Heart left ventricle (tissue), 16 donors: ENCODE data around the gene POGZ. TPM values are rescaled to one million over a fixed set of nuclear protein-coding genes. Genes with fewer than 3 reads are reported as not detected.
A peak's percentile ranks its signal among the peaks of the same experiment; 100 is the strongest.

ENCODE experiments used
- ATAC-seq, 4 donors: fragments of 200-7000 bp; cut with Tn5 transposase; one replicate each; pipeline ENCODE4 v1.9.1; 2020 to 2022; ENCODE audit warnings: moderate library complexity in 4 of 4, mild to moderate bottlenecking in 3 of 4, moderate number of reproducible peaks in 1 of 4
- DNase-seq, 5 donors: peaks; one replicate each; pipeline ENCODE4 v3.0.0-alpha.2; 2020
- H3K27ac ChIP-seq, 12 donors: fragments of 200-600 bp; sonication (generic) in 4 of 12; one replicate each; pipeline versions ENCODE4 v1.5.0 to v1.8.0; 2016 to 2022; ENCODE audit warnings: mild to moderate bottlenecking in 2 of 12
- H3K27me3 ChIP-seq, 9 donors: fragments of 200-600 bp; sonication (generic) in 2 of 9; one replicate each; pipeline versions ENCODE4 v1.5.1 to v1.8.0; 2016 to 2022; ENCODE audit warnings: mild to moderate bottlenecking in 3 of 9
- H3K36me3 ChIP-seq, 9 donors: fragments of 200-600 bp; sonication (generic) in 2 of 9; one replicate each; pipeline versions ENCODE4 v1.5.0 to v1.8.0; 2018 to 2022; ENCODE audit warnings: mild to moderate bottlenecking in 2 of 9
- H3K4me1 ChIP-seq, 12 donors: fragments of 200-600 bp; sonication (generic) in 4 of 12; one replicate each; pipeline versions ENCODE4 v1.5.0 to v1.8.0; 2016 to 2022; ENCODE audit warnings: mild to moderate bottlenecking in 3 of 12
- H3K4me3 ChIP-seq, 12 donors: fragments of 200-600 bp; sonication (generic) in 4 of 12; one replicate each; pipeline versions ENCODE4 v1.5.0 to v1.8.0; 2017 to 2022; ENCODE audit warnings: mild to moderate bottlenecking in 9 of 12, moderate library complexity in 4 of 12
- H3K9me3 ChIP-seq, 12 donors: fragments of 200-600 bp; sonication (generic) in 4 of 12; one replicate each; pipeline versions ENCODE4 v1.5.0 to v1.8.0; 2016 to 2022; ENCODE audit warnings: mild to moderate bottlenecking in 1 of 12
- CTCF ChIP-seq, 12 donors: fragments of 200-600 bp; sonication (generic) in 4 of 12; IDR thresholded peaks; one replicate each; pipeline versions ENCODE4 v1.5.0 to v1.8.0; 2018 to 2022; ENCODE audit warnings: antibody characterized with exemption in 12 of 12, mild to moderate bottlenecking in 5 of 12
- POLR2A ChIP-seq, 2 donors: fragments of 450-650 bp; IDR thresholded peaks; one replicate each; pipeline ENCODE4 v1.6.1; 2017; ENCODE audit warnings: antibody characterized with exemption in 2 of 2, mild to moderate bottlenecking in 2 of 2, moderate library complexity in 2 of 2
- WGBS, 4 donors: extraction: QIAGEN DNeasy Blood & Tissue Kit in 2 of 4; methylation state at CpG; one replicate each; pipeline versions ENCODE4 v1.1.5 to v1.1.7; 2013 to 2018; 5-methylcytosine and 5-hydroxymethylcytosine counted together
- intact Hi-C, 10 donors: fragments of 100-400 bp; cut with DNase I; formaldehyde crosslinking; loops; one replicate each; pipeline versions ENCODE4 v1.11.1 to v1.14.2; 2022
- polyA plus RNA-seq, 2 donors: library from polyadenylated mRNA; stranded (reverse); fragments of 200-250 nt; gene quantifications; one replicate each; pipeline ENCODE4 v1.2.3, GENCODE V29; 2013
- total RNA-seq, 9 donors: library from RNA; depleted of rRNA in 2 of 9; stranded (reverse); fragments of >200 nt in 2 of 9; fragmentation: NEBNext Ultra II Directional in 3 of 9; extraction: Animal tissue kit (Norgen Biotek cat#: 25700) in 3 of 9; gene quantifications; one replicate each; pipeline versions ENCODE4 v1.1.0 to v1.2.4, GENCODE V29; 2016 to 2023
- donor health status: ischemic (EF 13 %, LVEDD 7.1; RV severe dilation, severe dysfunction).
- donor health status: healthy with polysubstance abuse.
- donor health status: DM: no; HTN: yes; CAD: no.
- donor health status: DM: no; HTN: no; CAD: no.
- donor health status: ischemic (EF 25% LVEDD 6.9; RV normal size, moderate dysfunction).
- donor health status: ischemic (EF 25% LVEDD 5.7; RV mildly dilated, moderate dysfunction).
- donor health status: healthy.
- donor health status: DM: yes; HTN: yes; CAD: no.
- donor health status: ischemic (EF 35%, LVEDD 5.7; RV mildly dilated, moderate dysfunction).
- donor health status: nonischemic (EF 11% LVEDD 7.7; RV severe dilation, severe dysfunction).
- donor health status: DM: yes; HTN: yes; CAD: no.
- donor health status: PGD.
- donor health status: ischemic (EF 29% LVEDD 5.4; RV normal size, mild dysfunction).
- donor health status: nonischemic (EF 23%, LVEDD 6.1; RV moderate dilation, normal function).

The POGZ gene
- total and polyA plus RNA-seq, 11 donors: 11.4 to 64.3 (median 35.2) TPM

- peaks cover 4 to 58% (median 48%) of the 10 kb centered on the region in 12 donors for H3K4me1 ChIP-seq
- ATAC-seq (peak; percentile 44 to 59 (median 52)), DNase-seq (peak in 4 of 5 donors; percentile 46 to 70 (median 68))
- H3K27ac ChIP-seq: peak overlapping the region; percentile 66 to 89 (median 84)
- H3K9me3 ChIP-seq: no peaks in the 10 kb centered on the region
- WGBS, 4 donors: 20 to 29% (median 27%) methylated on average over 9 of the region's 9 CpGs
- intact Hi-C loops: loop anchor here in 1 of 10 donors (2.0 kb wide), 1 partner anchor 27 kb away; the partner anchor contains the start of gene PSMB4
- TF ChIP-seq POLR2A (IDR thresholded peaks at IDR 0.05): no peak
- TF ChIP-seq CTCF (IDR thresholded peaks at IDR 0.05): no peak
- H3K36me3 ChIP-seq: peaks cover 0 to 14% (median 0%) of the 10 kb centered on the region in 9 donors
- peak overlapping the region in 11 of 12 donors; percentile 9 to 74 (median 52) for H3K4me3 ChIP-seq
- no peaks in the 10 kb centered on the region for H3K27me3 ChIP-seq
These were observed 87.8 kb downstream of the POGZ start for GRCh38 chr1:151371370-151372057.

GRCh38 chr1:151370211-151370911, 88.9 kb downstream of the POGZ start:
- intact Hi-C loops: no loop called here
- DNase-seq: peak; percentile 56 to 79 (median 63)
- ATAC-seq: peak in 2 of 4 donors; percentile 11 to 38
- H3K27ac ChIP-seq: peak overlapping the region; percentile 6 to 89 (median 71)
- H3K9me3 ChIP-seq: no peaks in the 10 kb centered on the region
- 38 to 71% (median 50%) methylated on average over 3 to 6 of the region's 6 CpGs for WGBS, 4 donors
- TF ChIP-seq POLR2A (IDR thresholded peaks at IDR 0.05): no peak
- no peak for TF ChIP-seq CTCF (IDR thresholded peaks at IDR 0.05)
- H3K36me3 ChIP-seq: peaks cover 0 to 26% (median 12%) of the 10 kb centered on the region in 9 donors
- H3K4me3 ChIP-seq: peak overlapping the region in 4 of 12 donors; percentile 1 to 50 (median 21)
- H3K27me3 ChIP-seq: no peaks in the 10 kb centered on the region
- H3K4me1 ChIP-seq: peaks cover 4 to 58% (median 48%) of the 10 kb centered on the region in 12 donors

GRCh38 chr1:151369621-151370048, 89.7 kb downstream of the POGZ start:
- H3K36me3 ChIP-seq: peaks cover 0 to 33% (median 19%) of the 10 kb centered on the region in 9 donors
- no peaks in the 10 kb centered on the region for H3K27me3 ChIP-seq
- peak in 1 of 5 donors; percentile 28 for DNase-seq
- H3K27ac ChIP-seq: peak overlapping the region in 9 of 12 donors; percentile 17 to 89 (median 80)
- peaks cover 4 to 58% (median 48%) of the 10 kb centered on the region in 12 donors for H3K4me1 ChIP-seq
- intact Hi-C loops: no loop called here
- ATAC-seq: no peak
- WGBS, 4 donors: 67 to 87% (median 80%) methylated on average over 15 of the region's 15 CpGs
- TF ChIP-seq POLR2A (IDR thresholded peaks at IDR 0.05) (no peak), CTCF (IDR thresholded peaks at IDR 0.05) (no peak)
- H3K4me3 ChIP-seq: peak overlapping the region in 4 of 12 donors; percentile 1 to 37 (median 8)
- H3K9me3 ChIP-seq: no peaks in the 10 kb centered on the region

DNA sequence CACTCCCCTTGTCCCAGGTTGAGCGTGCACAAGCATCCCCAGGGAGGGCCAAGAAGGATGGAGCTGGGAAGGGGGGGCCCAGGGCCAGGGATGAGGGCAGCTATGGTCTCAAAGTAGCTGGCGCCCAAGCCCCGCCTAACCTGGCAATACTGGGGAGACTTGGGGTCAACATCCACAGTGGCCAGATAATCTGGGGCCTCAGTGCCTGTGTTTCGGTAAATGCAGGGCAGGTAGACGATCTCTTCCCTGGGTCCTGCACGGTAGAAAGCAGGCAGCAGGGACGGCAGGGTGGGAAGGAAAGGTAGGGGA, 90.0 kb downstream of the POGZ start:
- H3K4me3 ChIP-seq: no peak overlapping the region
- H3K36me3 ChIP-seq: peaks cover 0 to 37% (median 23%) of the 10 kb centered on the region in 9 donors
- no peaks in the 10 kb centered on the region for H3K9me3 ChIP-seq
- DNase-seq (no peak), ATAC-seq (no peak)
- WGBS, 4 donors: 89 to 94% (median 93%) methylated on average over 7 of the region's 7 CpGs
- H3K27ac ChIP-seq: peak overlapping the region in 4 of 12 donors; percentile 23 to 89 (median 82)
- TF ChIP-seq POLR2A (IDR thresholded peaks at IDR 0.05): no peak
- TF ChIP-seq CTCF (IDR thresholded peaks at IDR 0.05): no peak
- H3K4me1 ChIP-seq: peaks cover 4 to 58% (median 48%) of the 10 kb centered on the region in 12 donors
- intact Hi-C loops: no loop called here
- no peaks in the 10 kb centered on the region for H3K27me3 ChIP-seq
